PFSK-1 (cell line): Measurements from ENCODE around the gene LRMDA.

Source experiments
- FOXP2 ChIP-seq: optimal IDR thresholded peaks from 2 replicates; pipeline ENCODE3; 2011; ENCODE audit warnings: borderline replicate concordance, control low read depth, inconsistent platforms; ENCODE audit not compliant: insufficient read depth; ENCODE audit errors: extremely low read length, extremely low read depth
- POLR2AphosphoS5 ChIP-seq: IDR thresholded peaks from 2 replicates; pipeline ENCODE4 v1.6.1; 2012; ENCODE audit warnings: low read depth, mild to moderate bottlenecking, control low read depth, low read length, moderate library complexity
- SIN3A ChIP-seq: IDR thresholded peaks from 2 replicates; pipeline ENCODE4 v1.6.1; 2012; ENCODE audit warnings: mild to moderate bottlenecking, low read length, moderate library complexity, borderline replicate concordance; ENCODE audit not compliant: insufficient read depth
- TAF1 ChIP-seq: IDR thresholded peaks from 2 replicates; pipeline ENCODE4 v1.6.1; 2012; ENCODE audit warnings: low read length, control low read depth, borderline replicate concordance; ENCODE audit not compliant: insufficient read depth
- TF ChIP-seq, protein P1 (sequence below), 2 experiments: IDR thresholded peaks; 2 replicates each; pipeline versions ENCODE4 v1.6.1 to v1.8.0; 2011 to 2012; ENCODE audit warnings: low read depth in 2 of 2, low read length in 2 of 2, control low read depth in 1 of 2, inconsistent platforms in 1 of 2, mild to moderate bottlenecking in 1 of 2, moderate library complexity in 1 of 2; ENCODE audit not compliant: insufficient read depth in 1 of 2

The LRMDA gene

DNA sequence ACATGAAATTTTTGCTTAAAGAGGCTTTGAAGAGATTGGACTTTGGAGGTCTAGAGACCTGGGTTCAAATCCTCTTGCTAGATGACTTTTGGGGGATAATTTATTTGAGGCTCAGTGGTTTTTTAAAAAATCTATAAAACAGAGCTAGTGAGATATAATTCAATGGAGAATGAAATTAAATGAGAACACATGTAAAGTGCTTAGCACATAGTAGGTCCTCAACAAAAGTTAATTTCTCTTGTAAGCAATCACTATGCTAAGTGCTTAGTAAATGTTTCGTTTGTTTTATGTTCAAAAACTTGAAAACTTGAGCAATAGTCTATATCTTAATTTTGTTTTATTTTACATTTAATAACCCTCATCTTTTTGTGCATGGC is 64.8 kb downstream of the LRMDA start:
- TF ChIP-seq TAF1 = no peak
- no peak for TF ChIP-seq FOXP2
- TF ChIP-seq, protein P1, sequence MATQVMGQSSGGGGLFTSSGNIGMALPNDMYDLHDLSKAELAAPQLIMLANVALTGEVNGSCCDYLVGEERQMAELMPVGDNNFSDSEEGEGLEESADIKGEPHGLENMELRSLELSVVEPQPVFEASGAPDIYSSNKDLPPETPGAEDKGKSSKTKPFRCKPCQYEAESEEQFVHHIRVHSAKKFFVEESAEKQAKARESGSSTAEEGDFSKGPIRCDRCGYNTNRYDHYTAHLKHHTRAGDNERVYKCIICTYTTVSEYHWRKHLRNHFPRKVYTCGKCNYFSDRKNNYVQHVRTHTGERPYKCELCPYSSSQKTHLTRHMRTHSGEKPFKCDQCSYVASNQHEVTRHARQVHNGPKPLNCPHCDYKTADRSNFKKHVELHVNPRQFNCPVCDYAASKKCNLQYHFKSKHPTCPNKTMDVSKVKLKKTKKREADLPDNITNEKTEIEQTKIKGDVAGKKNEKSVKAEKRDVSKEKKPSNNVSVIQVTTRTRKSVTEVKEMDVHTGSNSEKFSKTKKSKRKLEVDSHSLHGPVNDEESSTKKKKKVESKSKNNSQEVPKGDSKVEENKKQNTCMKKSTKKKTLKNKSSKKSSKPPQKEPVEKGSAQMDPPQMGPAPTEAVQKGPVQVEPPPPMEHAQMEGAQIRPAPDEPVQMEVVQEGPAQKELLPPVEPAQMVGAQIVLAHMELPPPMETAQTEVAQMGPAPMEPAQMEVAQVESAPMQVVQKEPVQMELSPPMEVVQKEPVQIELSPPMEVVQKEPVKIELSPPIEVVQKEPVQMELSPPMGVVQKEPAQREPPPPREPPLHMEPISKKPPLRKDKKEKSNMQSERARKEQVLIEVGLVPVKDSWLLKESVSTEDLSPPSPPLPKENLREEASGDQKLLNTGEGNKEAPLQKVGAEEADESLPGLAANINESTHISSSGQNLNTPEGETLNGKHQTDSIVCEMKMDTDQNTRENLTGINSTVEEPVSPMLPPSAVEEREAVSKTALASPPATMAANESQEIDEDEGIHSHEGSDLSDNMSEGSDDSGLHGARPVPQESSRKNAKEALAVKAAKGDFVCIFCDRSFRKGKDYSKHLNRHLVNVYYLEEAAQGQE (IDR thresholded peaks at IDR 0.05; ENCODE audit: insufficient read depth in 1 of 2, low read depth in 2 of 2, low read length in 2 of 2) = no peak
- no peak for TF ChIP-seq SIN3A
- no peak for TF ChIP-seq POLR2AphosphoS5

DNA sequence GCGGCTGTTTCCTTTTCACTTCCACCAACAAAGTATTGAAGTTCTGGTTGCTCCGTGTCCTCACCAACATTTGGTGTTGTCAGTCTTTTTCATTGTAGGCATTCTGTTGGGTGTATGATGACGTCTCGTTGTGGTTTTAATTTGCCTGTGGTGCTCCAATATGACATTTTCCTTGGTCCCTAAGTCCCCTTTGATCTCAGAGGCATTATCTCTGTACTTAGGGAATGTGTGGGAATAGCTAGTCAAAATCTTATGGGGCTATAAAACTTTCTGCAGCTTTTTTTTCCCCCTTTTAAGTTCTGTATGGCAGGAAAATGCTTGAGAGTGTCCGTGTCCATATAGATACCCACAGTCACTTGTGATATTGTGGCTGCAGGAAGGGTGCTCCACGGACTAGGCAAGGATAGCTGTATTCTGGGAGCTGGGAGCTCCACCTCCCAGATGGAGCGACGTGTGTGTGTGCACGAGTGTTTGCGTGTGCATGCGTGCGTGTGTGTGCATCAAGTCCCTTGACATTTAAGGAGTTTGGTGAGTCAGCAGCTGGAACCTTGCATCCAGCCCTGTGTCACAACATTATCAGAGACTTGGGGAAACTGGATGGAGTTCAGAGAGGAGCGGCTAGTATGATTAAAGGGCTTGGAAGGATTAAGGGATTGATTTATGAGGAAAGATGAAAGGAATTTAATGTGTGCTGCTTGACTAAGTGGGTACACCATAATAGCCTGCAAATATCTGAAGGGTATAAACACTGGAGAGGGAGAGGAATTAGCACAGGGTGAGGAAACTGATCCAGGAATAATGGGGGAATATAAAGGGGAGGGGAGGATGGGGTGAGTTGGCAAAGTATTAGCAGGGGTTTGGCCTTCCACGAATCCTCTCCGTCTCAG is 66.8 kb downstream of the LRMDA start:
- TF ChIP-seq TAF1 (no peak), SIN3A (no peak), FOXP2 (no peak), POLR2AphosphoS5 (no peak)
- TF ChIP-seq, protein P1 (IDR thresholded peaks at IDR 0.05; ENCODE audit: insufficient read depth in 1 of 2, low read depth in 2 of 2, low read length in 2 of 2) = no peak

DNA sequence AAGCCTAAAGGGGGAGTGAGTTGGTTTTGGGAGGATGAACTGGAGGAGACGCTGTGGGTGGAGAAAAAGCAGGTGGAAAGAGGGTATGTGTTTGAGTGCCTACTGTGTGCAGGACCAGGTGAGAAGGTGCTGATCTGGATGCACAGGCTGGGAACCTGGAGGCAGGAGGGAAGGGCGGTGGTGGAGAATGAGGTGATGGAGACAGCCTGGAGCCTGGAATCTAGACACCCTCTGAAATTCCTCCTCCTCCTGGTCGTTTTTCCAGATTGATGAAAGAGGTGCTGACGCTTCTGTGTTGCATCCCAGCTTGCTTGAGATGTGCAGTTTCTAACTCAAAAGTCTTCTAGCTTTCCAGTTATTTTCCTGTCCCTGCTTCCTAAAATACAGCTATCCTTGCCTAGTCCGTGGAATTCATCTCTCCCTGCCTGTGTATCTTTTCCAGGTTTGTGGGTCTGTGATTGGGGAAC is 67.5 kb downstream of the LRMDA start:
- TF ChIP-seq, protein P1 (IDR thresholded peaks at IDR 0.05; ENCODE audit: insufficient read depth in 1 of 2, low read depth in 2 of 2, low read length in 2 of 2) = no peak
- no peak for TF ChIP-seq FOXP2
- TF ChIP-seq POLR2AphosphoS5 = no peak
- no peak for TF ChIP-seq SIN3A
- TF ChIP-seq TAF1 = no peak

DNA sequence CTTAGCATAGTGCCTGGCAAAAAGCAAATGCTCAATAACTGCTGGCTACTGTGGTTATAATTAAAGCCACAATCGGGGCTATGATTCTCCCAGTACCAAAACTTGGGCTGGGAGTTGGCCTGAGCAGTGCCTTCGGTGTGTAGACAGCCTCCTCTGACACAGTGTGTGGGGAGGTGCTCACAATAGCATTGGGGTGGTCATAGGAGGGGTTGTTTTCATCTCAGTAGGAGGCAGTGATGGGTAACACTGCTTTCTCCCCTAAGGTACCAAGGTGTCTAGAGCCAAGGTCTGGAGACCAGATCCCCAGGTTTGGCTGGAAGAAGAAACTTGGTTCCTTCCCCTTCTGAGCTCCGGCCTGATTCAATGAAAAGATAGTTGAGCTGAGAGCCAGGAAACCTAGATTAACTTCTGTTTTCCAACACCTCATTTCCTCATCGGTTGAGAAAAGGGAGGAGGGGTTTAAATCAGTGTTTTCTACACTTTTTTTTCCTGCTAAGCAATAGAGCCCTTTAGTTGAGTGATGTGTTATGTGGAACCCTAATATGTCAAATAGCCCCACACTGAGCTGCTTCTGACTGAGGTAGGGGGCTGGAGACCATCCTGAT is 68.2 kb downstream of the LRMDA start:
- no peak for TF ChIP-seq TAF1
- TF ChIP-seq, protein P1 (IDR thresholded peaks at IDR 0.05; ENCODE audit: insufficient read depth in 1 of 2, low read depth in 2 of 2, low read length in 2 of 2) = no peak
- no peak for TF ChIP-seq FOXP2
- TF ChIP-seq POLR2AphosphoS5 = no peak
- no peak for TF ChIP-seq SIN3A
